HFFc6 (cell line): ENCODE measurements around the gene HELZ. TPM values are rescaled to one million over a fixed set of nuclear protein-coding genes. Genes with fewer than 3 reads are reported as not detected.
"Not testable (repeated sequence)": the region's sequence is repeated elsewhere in the genome, so short reads cannot be mapped to it uniquely, and the experiment has no call there.

ENCODE experiments used
- DNase-seq: peaks from one replicate; pipeline ENCODE4 v3.0.0-alpha.2; 2018
- H3K27ac Mint-ChIP-seq: 2 replicates; pipeline ENCODE4 v1.8.0; 2020; ENCODE audit warnings: mild to moderate bottlenecking, mixed read lengths
- H3K27me3 Mint-ChIP-seq: 2 replicates; pipeline ENCODE4 v1.8.0; 2021; ENCODE audit warnings: mild to moderate bottlenecking, moderate library complexity, mixed read lengths; ENCODE audit not compliant: insufficient read depth
- H3K36me3 Mint-ChIP-seq: 2 replicates; pipeline ENCODE4 v1.8.0; 2021; ENCODE audit warnings: low read depth, mixed read lengths
- H3K4me1 Mint-ChIP-seq: 2 replicates; pipeline ENCODE4 v1.8.0; 2020; ENCODE audit warnings: low read depth, mixed read lengths
- H3K4me3 Mint-ChIP-seq: 2 replicates; pipeline ENCODE4 v1.8.0; 2020; ENCODE audit warnings: mild to moderate bottlenecking, moderate library complexity, mixed read lengths
- H3K9me3 Mint-ChIP-seq: 2 replicates; pipeline ENCODE4 v1.8.0; 2020; ENCODE audit warnings: mild to moderate bottlenecking, mixed read lengths
- CTCF ChIP-seq: fragments of 200-600 bp; sonication (generic); IDR thresholded peaks from 2 replicates; pipeline ENCODE4 v1.5.0; 2021; ENCODE audit warnings: antibody characterized with exemption, mild to moderate bottlenecking
- total RNA-seq, 6 experiments: library from RNA; stranded (reverse); fragmentation: NEBNext Ultra II Directional; extraction: Animal tissue kit (Norgen Biotek cat#: 25700); gene quantifications; 2 replicates in 1 of 6; 3 replicates in 5 of 6; pipeline ENCODE4 v1.2.3, GENCODE V29; 2021

Gene HELZ
- total RNA-seq, 6 experiments from 2014 or later: 36.0 to 46.2 (median 38.4) TPM

GRCh38 chr17:67272312-67273047, 27.5 kb upstream of the HELZ start:
- Mint-ChIP-seq H3K36me3 (no peaks in the 10 kb centered on the region), H3K27ac (no peak overlapping the region), H3K4me1 (no peaks in the 10 kb centered on the region), H3K4me3 (no peak overlapping the region), H3K9me3 (no peaks in the 10 kb centered on the region), H3K27me3 (peaks cover 4% of the 10 kb centered on the region)
- no peak for DNase-seq
- peak; percentile 67 for TF ChIP-seq CTCF

- not testable (repeated sequence) for H3K9me3 Mint-ChIP-seq, H3K27ac Mint-ChIP-seq, H3K27me3 Mint-ChIP-seq, H3K36me3 Mint-ChIP-seq, H3K4me3 Mint-ChIP-seq, DNase-seq, H3K4me1 Mint-ChIP-seq
Measured at GRCh38 chr17:67271187-67271586, 26.2 kb upstream of the HELZ start.

GRCh38 chr17:67270416-67270815, 25.4 kb upstream of the HELZ start:
- no peaks in the 10 kb centered on the region for H3K9me3 Mint-ChIP-seq
- H3K36me3 Mint-ChIP-seq: no peaks in the 10 kb centered on the region
- no peak for TF ChIP-seq CTCF
- H3K4me1 Mint-ChIP-seq: no peaks in the 10 kb centered on the region
- no peak overlapping the region for H3K27ac Mint-ChIP-seq
- no peak overlapping the region for H3K4me3 Mint-ChIP-seq
- DNase-seq: no peak
- peaks cover 4% of the 10 kb centered on the region for H3K27me3 Mint-ChIP-seq

GRCh38 chr17:67266496-67266895, 21.5 kb upstream of the HELZ start:
- Mint-ChIP-seq H3K36me3 (no peaks in the 10 kb centered on the region), H3K4me3 (no peak overlapping the region), H3K27me3 (peaks cover 8% of the 10 kb centered on the region; the same call in 1 of the 2 replicates), H3K4me1 (no peaks in the 10 kb centered on the region), H3K9me3 (no peaks in the 10 kb centered on the region), H3K27ac (no peak overlapping the region)
- no peak for TF ChIP-seq CTCF
- no peak for DNase-seq

GRCh38 chr17:67265436-67266019, 20.5 kb upstream of the HELZ start:
- H3K4me3 Mint-ChIP-seq: no peak overlapping the region
- H3K27ac Mint-ChIP-seq: no peak overlapping the region
- DNase-seq: no peak
- H3K4me1 Mint-ChIP-seq: peaks cover 2% of the 10 kb centered on the region
- TF ChIP-seq CTCF: no peak
- no peaks in the 10 kb centered on the region for H3K9me3 Mint-ChIP-seq
- peaks cover 6% of the 10 kb centered on the region; the same call in 1 of the 2 replicates for H3K27me3 Mint-ChIP-seq
- no peaks in the 10 kb centered on the region for H3K36me3 Mint-ChIP-seq

GRCh38 chr17:67262435-67263117, 17.6 kb upstream of the HELZ start:
- no peak for DNase-seq
- Mint-ChIP-seq H3K36me3 (no peaks in the 10 kb centered on the region), H3K9me3 (no peaks in the 10 kb centered on the region), H3K4me3 (no peak overlapping the region), H3K27ac (no peak overlapping the region), H3K27me3 (peaks cover 6% of the 10 kb centered on the region; the same call in 1 of the 2 replicates), H3K4me1 (peaks cover 17% of the 10 kb centered on the region)
- TF ChIP-seq CTCF: no peak
